Body of pancreas (tissue), 4 donors: Measurements from ENCODE around the gene EMC1. TPM values are rescaled to one million over a fixed set of nuclear protein-coding genes. Genes with fewer than 3 reads are reported as not detected.

ENCODE experiments used
- ATAC-seq: fragments of 150-250 bp; one replicate; pipeline ENCODE4 v1.9.1; 2016
- DNase-seq, 4 donors: peaks; one replicate each; pipeline ENCODE4 v3.0.0-alpha.2; 2019
- H3K27ac ChIP-seq, 4 donors: fragments of 200-600 bp; sonication (generic); 1 replicate in 3 of 4; 2 replicates in 1 of 4; pipeline versions ENCODE4 v1.5.1 to v1.6.1; 2016 to 2019; ENCODE audit warnings: mild to moderate bottlenecking in 1 of 4, mixed read lengths in 1 of 4, moderate library complexity in 1 of 4
- H3K27me3 ChIP-seq, 2 donors: fragments of 200-600 bp; sonication (generic); one replicate each; pipeline ENCODE4 v1.6.0; 2016; ENCODE audit warnings: mild to moderate bottlenecking in 1 of 2
- H3K36me3 ChIP-seq, 2 donors: fragments of 200-600 bp; sonication (generic); replicated peaks in 1 of 2; 2 replicates each; pipeline ENCODE4 v1.5.1; 2016; ENCODE audit warnings: low read depth in 2 of 2; ENCODE audit not compliant: insufficient read depth in 1 of 2
- H3K4me1 ChIP-seq: fragments of 200-600 bp; sonication (generic); one replicate; pipeline ENCODE4 v1.6.0; 2016
- H3K4me3 ChIP-seq, 2 donors: fragments of 200-600 bp; sonication (generic); 1 replicate in 1 of 2; 2 replicates in 1 of 2; pipeline ENCODE4 v1.5.1; 2016 to 2019
- H3K9me3 ChIP-seq, 3 donors: fragments of 200-600 bp; sonication (generic); 1 replicate in 2 of 3; 2 replicates in 1 of 3; pipeline ENCODE4 v1.5.1; 2016
- CTCF ChIP-seq, 7 experiments: fragments of 450-650 bp in 4 of 7; fragments of 200-600 bp in 3 of 7; sonication (generic) in 3 of 7; IDR thresholded peaks; one replicate each; pipeline ENCODE4 v1.5.1; 2016 to 2019; ENCODE audit warnings: antibody characterized with exemption in 7 of 7
- POLR2A ChIP-seq, 3 donors: fragments of 450-650 bp; IDR thresholded peaks; one replicate each; pipeline ENCODE4 v1.6.1; 2016; ENCODE audit warnings: antibody characterized with exemption in 3 of 3, mild to moderate bottlenecking in 2 of 3
- WGBS, 2 donors: methylation state at CpG; one replicate each; pipeline ENCODE4 v1.1.5; 2017; 5-methylcytosine and 5-hydroxymethylcytosine counted together
- intact Hi-C: fragments of 100-400 bp; cut with DNase I; formaldehyde crosslinking; loops from one replicate; pipeline ENCODE4 v1.15.1; 2023
- total RNA-seq, 2 donors: library from RNA; depleted of rRNA; stranded (reverse); fragments of >200 nt; gene quantifications; one replicate each; pipeline ENCODE4 v1.1.0, GENCODE V29; 2016

Gene EMC1
- total RNA-seq, 2 donors from 2014 or later = 15.3 to 23.7 TPM

- no peak for ATAC-seq
- 86 to 92% methylated on average over 6 of the region's 6 CpGs for WGBS, 2 donors
Measured at GRCh38 chr1:19167140-19167539, 84.2 kb downstream of the EMC1 start.

GRCh38 chr1:19166066-19166465 is 85.3 kb downstream of the EMC1 start:
- H3K4me1 ChIP-seq = no peaks in the 10 kb centered on the region
- 80 to 81% methylated on average over 3 of the region's 3 CpGs for WGBS, 2 donors
- no peak overlapping the region for H3K4me3 ChIP-seq
- H3K27me3 ChIP-seq = no peaks in the 10 kb centered on the region
- H3K9me3 ChIP-seq = no peaks in the 10 kb centered on the region
- no peak overlapping the region for H3K27ac ChIP-seq
- peaks cover 16 to 68% of the 10 kb centered on the region in 2 donors for H3K36me3 ChIP-seq
- ATAC-seq (no peak), DNase-seq (no peak)
- TF ChIP-seq POLR2A (IDR thresholded peaks at IDR 0.05) (no peak), CTCF (IDR thresholded peaks at IDR 0.05) (no peak)
- intact Hi-C loops = no loop called here

More at GRCh38 chr1:19167140-19167539, 84.2 kb downstream of the EMC1 start:
- Histone ChIP-seq H3K9me3 (no peaks in the 10 kb centered on the region), H3K4me3 (no peak overlapping the region), H3K36me3 (peaks cover 16 to 68% of the 10 kb centered on the region in 2 donors), H3K27ac (no peak overlapping the region), H3K27me3 (no peaks in the 10 kb centered on the region), H3K4me1 (no peaks in the 10 kb centered on the region)
- DNase-seq = no peak
- intact Hi-C loops = no loop called here
- TF ChIP-seq CTCF (IDR thresholded peaks at IDR 0.05) (no peak), POLR2A (IDR thresholded peaks at IDR 0.05) (no peak)

Other genes with a start within 250 kb of the EMC1 start
- 10 to 100 TPM; 84.4 to 87.4 TPM for gene UBR4, start 41.3 kb downstream of the EMC1 start, total RNA-seq
- gene MRTO4, start 281 bp upstream of the EMC1 start, total RNA-seq = 10 to 100 TPM; 17.6 to 27.7 TPM
- 100 to 1,000 TPM in 1 of 2 donors, 10 to 100 TPM in 1; 57.4 to 479 TPM for gene AKR7A3, start 37.2 kb upstream of the EMC1 start, total RNA-seq
- 10 to 100 TPM; 24.1 to 45.1 TPM for gene AKR7A2, start 60.6 kb upstream of the EMC1 start, total RNA-seq
- gene SLC66A1, start 60.8 kb upstream of the EMC1 start, total RNA-seq = 10 to 100 TPM in 1 of 2 donors, 1 to 10 TPM in 1; 9.6 to 23.4 TPM
- 10 to 100 TPM; 35.5 to 54.1 TPM for gene CAPZB, start 234.0 kb upstream of the EMC1 start, total RNA-seq